Activated CD4-positive, alpha-beta T cell treated with anti-CD3 and anti-CD28 coated beads, Interleukin-2, amount 50 U/mL, for 24 hours (primary cell): ENCODE data around the gene ITLN1.

ENCODE experiments used
- DNase-seq, 2 donors: peaks; one replicate each; pipeline ENCODE4 v3.0.0-alpha.2; 2020; ENCODE audit warnings: low read depth in 1 of 2, low spot score in 1 of 2

Gene ITLN1

DNA sequence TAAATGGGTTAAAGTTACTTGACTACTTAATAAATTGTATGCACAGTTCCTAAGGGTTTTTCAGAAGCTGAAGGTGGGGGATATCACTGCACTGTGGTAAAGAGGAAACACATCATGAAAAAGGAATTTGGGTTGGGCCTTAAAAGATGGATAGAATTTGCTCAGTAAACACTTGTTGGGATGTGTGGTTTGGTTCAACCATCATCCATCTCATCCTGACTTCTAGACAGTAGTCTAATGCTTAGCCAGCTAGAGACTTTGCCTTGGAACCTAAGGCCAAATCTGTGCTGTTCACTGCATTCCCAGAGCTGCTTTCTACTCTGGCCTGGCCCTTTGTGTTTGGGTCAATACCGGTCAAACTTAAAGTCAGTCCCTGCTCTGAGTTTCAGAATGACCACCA lies 58.4 kb downstream of the ITLN1 start:
- no peak for DNase-seq
